Dedifferentiated amniotic fluid mesenchymal stem cell (primary cell): ENCODE data around the gene PDE9A.
"Not testable (repeated sequence)": the region's sequence is repeated elsewhere in the genome, so short reads cannot be mapped to it uniquely, and the experiment has no call there.

Experiments used
- DNase-seq: peaks from one replicate; pipeline ENCODE4 v3.0.0-alpha.2; 2016; ENCODE audit errors: extremely low spot score

PDE9A gene

GRCh38 chr21:42624095-42624790, 29.2 kb upstream of the PDE9A start:
- no peak for DNase-seq

- no peak for DNase-seq
Observed at GRCh38 chr21:42624936-42625335, 28.5 kb upstream of the PDE9A start.

- DNase-seq = no peak
Observed at GRCh38 chr21:42626171-42626570, 27.2 kb upstream of the PDE9A start.

- no peak for DNase-seq
Observed at GRCh38 chr21:42627527-42628289, 25.7 kb upstream of the PDE9A start.

GRCh38 chr21:42628466-42629061, 24.9 kb upstream of the PDE9A start:
- not testable (repeated sequence) for DNase-seq

GRCh38 chr21:42629933-42630589, 23.4 kb upstream of the PDE9A start:
- no peak for DNase-seq

- no peak for DNase-seq
Observed at GRCh38 chr21:42630626-42631025, 22.8 kb upstream of the PDE9A start.

GRCh38 chr21:42631142-42631541, 22.3 kb upstream of the PDE9A start:
- no peak for DNase-seq

GRCh38 chr21:42632336-42632751, 21.1 kb upstream of the PDE9A start:
- DNase-seq = no peak

- no peak for DNase-seq
Observed at GRCh38 chr21:42632771-42633690, 20.4 kb upstream of the PDE9A start.

- DNase-seq = no peak
Observed at GRCh38 chr21:42633858-42634257, 19.6 kb upstream of the PDE9A start.

- DNase-seq = no peak
Observed at GRCh38 chr21:42635848-42636519, 17.4 kb upstream of the PDE9A start.

- peak; percentile 53 for DNase-seq
Observed at GRCh38 chr21:42636520-42637266, 16.7 kb upstream of the PDE9A start.

- no peak for DNase-seq
Observed at GRCh38 chr21:42637267-42638041, 16.0 kb upstream of the PDE9A start.

GRCh38 chr21:42638266-42638863, 15.1 kb upstream of the PDE9A start:
- DNase-seq = no peak

- DNase-seq = no peak
Observed at GRCh38 chr21:42639646-42640152, 13.7 kb upstream of the PDE9A start.

GRCh38 chr21:42640486-42640885, 12.9 kb upstream of the PDE9A start:
- no peak for DNase-seq
